ENCODE measurements around the gene KSR2. TPM values are rescaled to one million over a fixed set of nuclear protein-coding genes. Genes with fewer than 3 reads are reported as not detected.

Gene KSR2
- total RNA-seq, 1 experiment from 2014 or later = 1.3 TPM

GRCh38 chr12:117486840-117487659, 481.7 kb downstream of the KSR2 start:
- Histone ChIP-seq H3K14ac (ENCODE audit: insufficient read depth, low read length) (no peak overlapping the region), H3T11ph (ENCODE audit: low read length) (no peak overlapping the region), H3K4me2 (ENCODE audit: insufficient read depth, insufficient read length, low read length) (no peak overlapping the region), H4K8ac (replicated peaks; ENCODE audit: insufficient read length, low read depth, low read length) (no peak overlapping the region), H2BK20ac (ENCODE audit: low read depth, low read length, poor library complexity, severe bottlenecking) (no peak overlapping the region), H3K79me1 (ENCODE audit: insufficient read depth, low read depth, low read length, poor library complexity, severe bottlenecking) (no peaks in the 10 kb centered on the region), H3K4me1 (ENCODE audit: insufficient read depth, low read length) (no peaks in the 10 kb centered on the region), H4K5ac (ENCODE audit: insufficient read length, low read depth, low read length) (no peak overlapping the region), H2BK120ac (ENCODE audit: low read depth, low read length, poor library complexity, severe bottlenecking) (no peak overlapping the region), H3K9me3 (ENCODE audit: control insufficient read depth, low read depth, low read length) (no peaks in the 10 kb centered on the region), H3K18ac (ENCODE audit: insufficient read length, low read depth, low read length) (no peak overlapping the region), H3K23me2 (ENCODE audit: insufficient read length, low read depth, low read length, poor library complexity, severe bottlenecking) (no peaks in the 10 kb centered on the region), H3K4ac (ENCODE audit: low read depth, low read length) (no peak overlapping the region), H4K91ac (ENCODE audit: insufficient read length, low read depth, low read length) (no peak overlapping the region), H3K79me2 (ENCODE audit: insufficient read depth, low read length) (no peaks in the 10 kb centered on the region), H3K9ac (ENCODE audit: extremely low read depth, insufficient read length, low read length) (no peak overlapping the region), H3K27me3 (ENCODE audit: insufficient read depth, low read length) (no peaks in the 10 kb centered on the region; the same call in 1 of the 2 replicates), H2AFZ (ENCODE audit: low read length) (no peak overlapping the region), H3K56ac (ENCODE audit: insufficient read length, low read depth, low read length) (no peak overlapping the region), H2AK5ac (ENCODE audit: insufficient read length, low read length) (no peak overlapping the region), H3K27ac (ENCODE audit: insufficient read length, low read depth, low read length) (no peak overlapping the region), H4K20me1 (ENCODE audit: control insufficient read depth, insufficient read depth, insufficient read length) (no peaks in the 10 kb centered on the region), H3K23ac (ENCODE audit: insufficient read length, low read depth, low read length) (no peak overlapping the region), H2BK15ac (ENCODE audit: low read depth, low read length) (no peak overlapping the region), H2BK5ac (ENCODE audit: insufficient read length, low read length) (no peak overlapping the region), H2BK12ac (ENCODE audit: insufficient read length, low read depth, low read length) (no peak overlapping the region)
- H3K36me3 Mint-ChIP-seq (ENCODE audit: insufficient read depth in 1 of 3, low read depth in 3 of 3) = no peaks in the 10 kb centered on the region; a peak in 1 of 7 replicates
- H3K27ac Mint-ChIP-seq = peak overlapping the region in 1 of 3 experiments; percentile 6; a peak in 1 of 7 replicates
- no peaks in the 10 kb centered on the region for H3K9me3 Mint-ChIP-seq
- no peak for TF ChIP-seq CTCF (conservative IDR thresholded peaks at IDR 0.05)
- H3K27me3 Mint-ChIP-seq (ENCODE audit: low read depth) = no peaks in the 10 kb centered on the region
- DNase-seq = no peak
- no CpG with 5 or more reads among the region's 5 CpGs for WGBS (ENCODE audit: extremely low coverage, insufficient read length, low lambda C conversion rate)
- H3K4me1 Mint-ChIP-seq = peaks cover 0 to 14% of the 10 kb centered on the region in 2 experiments; a peak in 2 of 4 replicates
- no peak overlapping the region for H3K4me3 Mint-ChIP-seq

Measured in H9 (cell line).